GM10847 (cell line): ENCODE measurements around the gene ZBTB47.

Experiments
- POLR2A ChIP-seq: IDR thresholded peaks from 2 replicates; pipeline ENCODE4 v1.6.1; 2011; ENCODE audit not compliant: insufficient read length; ENCODE audit errors: extremely low read depth

Gene ZBTB47

DNA sequence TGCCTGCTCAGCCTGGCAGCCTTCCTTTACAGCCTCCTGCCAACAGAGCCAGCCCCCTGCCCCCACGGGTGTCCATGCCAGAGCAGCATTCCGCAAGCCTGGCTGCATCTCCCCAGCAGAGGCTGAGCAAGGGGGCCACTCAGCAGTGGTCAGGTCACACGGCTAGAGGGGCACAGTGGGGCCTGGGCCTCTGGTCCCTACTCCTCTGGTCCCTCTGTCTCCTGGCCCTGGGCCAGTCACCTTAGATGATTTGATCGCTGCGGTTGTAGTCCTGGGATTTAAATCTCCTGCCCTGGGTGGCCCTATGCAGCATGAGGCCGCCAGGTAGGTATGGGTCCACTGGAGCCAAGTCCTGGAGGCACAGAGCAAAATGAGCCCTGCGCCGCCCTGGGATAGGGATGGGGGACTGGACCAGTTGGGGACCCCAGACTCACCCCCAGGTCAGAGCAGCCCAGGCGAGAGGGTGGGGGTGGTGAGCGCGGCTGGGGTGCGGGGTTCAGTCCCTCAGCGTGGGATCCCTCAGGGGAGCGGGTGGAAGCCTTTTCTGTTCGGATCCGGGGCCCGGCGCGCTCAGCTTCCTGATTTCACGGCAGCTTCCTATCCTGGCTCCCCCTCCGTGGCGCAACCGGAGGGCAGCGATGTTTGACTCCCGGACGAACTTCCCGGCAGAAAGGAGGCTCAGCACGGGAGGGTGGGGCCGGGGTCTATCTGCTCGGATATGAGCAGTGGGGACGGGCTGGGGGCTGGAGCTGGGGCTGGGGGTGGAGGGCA is at the start of gene ZBTB47:
Gene ZBTB47, plus strand, starts transcription at position 138 of the 771 bp plus-strand sequence. CDS start 4,659 bp downstream, outside the sequence.
- no peak for TF ChIP-seq POLR2A

DNA sequence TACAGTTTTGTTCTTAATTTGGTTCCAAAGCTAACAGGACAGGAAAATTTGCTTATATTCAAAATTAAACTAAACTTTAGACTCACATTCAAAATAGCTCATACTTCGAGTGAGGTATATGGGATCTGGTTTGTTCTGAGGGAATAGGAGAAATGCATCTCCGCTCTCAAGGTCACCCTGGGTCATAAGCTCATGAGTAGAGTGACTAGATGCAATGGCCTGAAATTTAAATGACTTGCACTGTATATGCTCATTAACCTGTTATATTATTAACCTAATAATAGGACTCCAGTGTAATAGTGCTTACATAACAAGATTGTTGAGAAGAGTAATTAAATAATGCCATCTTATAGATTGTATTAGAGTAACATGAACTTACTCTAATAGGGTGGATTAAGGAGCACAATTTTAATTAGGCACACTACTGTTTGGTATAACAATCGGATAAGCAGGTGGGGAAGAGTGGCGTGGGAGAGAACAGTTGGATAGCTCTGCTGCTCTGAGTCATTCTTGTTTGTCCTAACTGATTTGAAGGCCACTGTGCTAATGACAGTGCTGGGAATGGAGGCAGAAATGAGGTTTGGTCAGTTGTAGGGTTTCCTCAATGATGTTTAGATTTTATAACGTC is 47.8 kb upstream of the ZBTB47 start:
- no peak for TF ChIP-seq POLR2A

DNA sequence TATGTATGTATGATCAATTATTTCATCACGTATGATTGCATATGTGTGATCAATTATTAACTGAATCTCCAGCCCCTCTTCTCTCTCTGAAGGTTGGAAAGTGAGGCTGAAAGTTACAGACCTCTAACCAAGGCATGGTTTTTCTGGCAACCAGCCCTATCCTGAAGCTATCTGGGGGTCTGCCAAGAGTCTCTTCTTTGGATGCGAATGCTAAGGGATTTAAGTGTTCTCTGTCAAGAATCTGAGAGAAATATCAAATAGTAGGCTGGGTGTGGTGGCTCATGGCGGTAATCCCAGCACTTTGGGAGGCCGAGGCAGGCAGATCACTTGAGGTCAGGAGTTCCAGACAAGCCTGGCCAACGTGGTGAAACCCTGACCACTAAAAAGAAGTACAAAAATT is 44.9 kb upstream of the ZBTB47 start:
- no peak for TF ChIP-seq POLR2A

DNA sequence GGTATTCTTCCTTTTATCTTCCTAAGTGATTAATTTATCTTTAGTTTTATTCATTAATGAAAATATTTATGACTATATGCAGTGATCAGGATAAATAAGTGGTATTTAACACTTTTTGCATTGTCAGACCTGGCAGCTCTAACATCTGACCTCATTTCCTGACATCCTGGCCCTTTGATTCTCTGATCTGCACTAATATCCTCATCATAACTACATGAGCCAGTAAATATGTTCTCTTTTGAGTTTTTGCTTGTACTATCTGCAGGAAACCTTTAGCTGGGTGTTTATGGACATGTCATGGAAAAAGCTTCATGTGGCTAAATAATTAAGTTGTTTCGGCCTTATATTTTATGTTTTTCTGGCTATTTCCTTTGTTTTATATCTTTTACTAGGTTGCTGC is 42.5 kb upstream of the ZBTB47 start:
- no peak for TF ChIP-seq POLR2A

DNA sequence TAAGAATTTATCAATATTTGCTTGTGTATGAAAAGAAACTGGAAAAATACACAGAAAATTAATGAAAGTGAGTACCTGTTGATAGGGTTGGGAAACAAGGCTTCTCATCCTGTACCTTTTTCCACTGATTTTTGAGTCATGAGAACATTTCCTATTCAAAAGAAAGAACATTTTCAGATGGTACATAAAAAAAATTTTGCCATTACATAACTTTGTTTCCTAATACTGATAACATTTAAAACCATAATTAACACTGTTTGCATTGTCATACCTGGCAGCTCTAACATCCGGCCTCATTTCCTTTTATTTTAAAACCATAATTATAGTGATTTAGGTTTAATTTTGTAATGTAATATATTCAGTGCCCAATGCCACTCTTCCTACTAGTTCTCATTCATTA is 41.3 kb upstream of the ZBTB47 start:
- TF ChIP-seq POLR2A: no peak

DNA sequence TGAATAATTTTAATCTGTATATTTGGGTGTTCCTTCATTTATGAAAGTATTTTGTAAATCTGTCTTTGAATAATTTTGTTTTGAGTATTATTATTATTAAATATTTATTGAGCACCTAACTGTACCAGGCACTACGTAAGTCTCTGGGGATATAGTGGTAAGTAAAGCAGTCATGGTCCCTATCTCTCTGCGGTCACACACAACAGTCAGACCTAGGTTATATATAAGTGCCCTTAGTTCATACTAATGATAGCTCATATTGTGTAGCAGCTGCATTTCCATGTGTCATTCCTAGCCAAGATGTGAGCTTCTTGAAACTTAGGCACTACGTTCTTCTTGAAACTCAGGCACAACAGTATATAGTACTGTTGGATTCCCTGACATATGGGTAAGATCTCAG is 40.6 kb upstream of the ZBTB47 start:
- TF ChIP-seq POLR2A: no peak

DNA sequence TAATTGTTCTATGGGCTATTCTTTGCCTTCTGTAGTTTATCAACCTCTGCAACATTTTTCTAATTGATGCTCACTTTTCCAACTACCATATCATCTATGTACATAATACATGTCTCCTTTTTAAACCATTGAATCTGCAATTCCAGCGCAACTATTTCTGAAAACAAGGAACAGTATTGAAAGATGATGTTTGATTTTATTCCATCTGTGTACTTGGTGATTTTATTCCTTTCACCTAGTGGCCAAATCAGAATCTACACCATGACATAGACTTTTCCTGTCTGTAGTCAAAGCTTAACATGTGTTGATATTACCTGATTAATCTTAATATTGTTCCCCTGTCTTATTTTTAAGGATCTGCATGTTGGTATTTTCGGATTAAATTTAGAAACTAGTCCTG is 40.0 kb upstream of the ZBTB47 start:
- no peak for TF ChIP-seq POLR2A

DNA sequence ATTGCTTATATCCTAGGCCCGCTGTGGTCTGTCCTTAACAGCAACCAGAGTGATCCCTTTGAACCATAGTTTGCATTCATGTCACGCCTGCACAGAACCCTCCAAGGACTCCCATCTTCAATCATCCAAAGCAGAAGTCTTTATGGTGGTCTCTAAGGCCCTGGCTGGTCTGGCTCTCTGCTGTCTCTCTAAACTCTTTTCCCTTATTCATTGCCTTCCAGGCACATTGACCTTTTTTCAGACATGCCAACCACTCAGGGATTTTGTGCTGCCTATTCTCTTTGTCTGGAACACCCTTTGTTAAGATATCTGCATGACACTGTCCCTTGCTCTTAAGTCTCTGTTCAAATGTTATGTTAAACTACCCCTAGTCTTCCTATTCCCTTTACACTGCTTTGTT is 21.9 kb upstream of the ZBTB47 start:
- TF ChIP-seq POLR2A: no peak

DNA sequence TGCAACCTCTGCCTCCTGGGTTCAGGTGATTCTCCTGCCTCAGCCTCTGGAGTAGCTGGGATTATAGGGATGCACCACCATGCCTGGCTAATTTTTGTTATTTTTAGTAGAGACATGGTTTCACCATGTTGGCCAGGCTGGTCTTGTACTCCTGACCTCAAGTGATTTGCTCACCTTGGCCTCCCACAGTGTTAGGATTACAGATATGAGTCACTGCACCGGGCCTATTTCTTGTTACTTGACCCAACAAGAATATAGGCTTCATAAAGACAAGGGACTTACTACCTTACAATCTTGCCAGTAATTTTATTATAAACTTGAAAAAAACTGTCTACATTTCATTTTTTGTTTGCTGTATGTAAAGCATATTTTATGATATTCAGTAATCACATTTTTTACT is 21.4 kb upstream of the ZBTB47 start:
- TF ChIP-seq POLR2A: no peak

DNA sequence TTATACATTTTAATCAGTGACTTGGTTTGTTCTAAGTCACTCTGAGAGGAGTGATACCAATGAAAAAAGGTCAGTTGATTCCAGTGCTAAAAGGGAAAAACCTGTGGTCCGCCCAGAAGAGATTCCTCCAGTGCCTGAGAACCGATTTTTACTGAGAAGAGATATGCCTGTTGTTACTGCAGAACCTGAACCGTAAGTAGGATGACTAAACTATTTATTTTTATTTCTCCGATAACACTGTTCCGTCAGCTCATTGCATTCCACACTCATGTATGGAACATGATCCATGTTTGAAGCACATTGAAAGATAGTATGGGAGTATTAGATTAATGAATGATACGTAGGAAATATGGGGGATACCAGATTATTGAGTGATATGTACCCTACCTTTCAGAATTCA is 20.0 kb upstream of the ZBTB47 start:
- no peak for TF ChIP-seq POLR2A

DNA sequence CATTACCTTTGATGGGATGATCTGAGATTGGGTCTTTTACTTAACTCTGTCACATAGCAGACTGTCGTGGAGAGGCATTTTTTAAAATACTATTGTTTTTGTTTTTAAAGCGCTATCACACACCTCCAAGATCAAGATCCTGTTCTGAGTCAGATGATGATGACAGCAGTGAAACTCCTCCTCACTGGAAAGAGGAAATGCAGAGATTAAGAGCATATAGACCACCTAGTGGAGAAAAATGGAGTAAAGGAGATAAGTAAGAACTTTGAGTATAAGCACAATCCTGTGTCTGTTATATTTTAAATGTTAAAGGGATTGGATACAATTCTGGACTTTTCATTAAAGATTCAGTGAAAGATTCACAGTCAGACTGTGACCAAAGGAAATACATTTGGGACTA is 18.4 kb upstream of the ZBTB47 start:
- no peak for TF ChIP-seq POLR2A

DNA sequence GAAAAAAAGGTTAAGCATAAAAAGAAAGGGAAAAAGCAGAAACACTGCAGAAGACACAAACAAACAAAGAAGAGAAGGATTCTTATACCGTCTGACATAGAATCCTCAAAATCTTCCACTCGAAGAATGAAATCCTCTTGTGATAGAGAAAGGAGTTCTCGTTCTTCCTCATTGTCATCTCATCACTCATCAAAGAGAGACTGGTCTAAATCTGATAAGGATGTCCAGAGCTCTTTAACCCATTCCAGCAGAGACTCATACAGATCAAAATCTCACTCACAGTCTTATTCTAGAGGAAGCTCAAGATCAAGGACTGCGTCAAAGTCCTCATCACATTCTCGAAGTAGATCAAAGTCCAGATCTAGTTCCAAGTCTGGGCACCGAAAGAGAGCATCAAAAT is 16.5 kb upstream of the ZBTB47 start:
- no peak for TF ChIP-seq POLR2A

DNA sequence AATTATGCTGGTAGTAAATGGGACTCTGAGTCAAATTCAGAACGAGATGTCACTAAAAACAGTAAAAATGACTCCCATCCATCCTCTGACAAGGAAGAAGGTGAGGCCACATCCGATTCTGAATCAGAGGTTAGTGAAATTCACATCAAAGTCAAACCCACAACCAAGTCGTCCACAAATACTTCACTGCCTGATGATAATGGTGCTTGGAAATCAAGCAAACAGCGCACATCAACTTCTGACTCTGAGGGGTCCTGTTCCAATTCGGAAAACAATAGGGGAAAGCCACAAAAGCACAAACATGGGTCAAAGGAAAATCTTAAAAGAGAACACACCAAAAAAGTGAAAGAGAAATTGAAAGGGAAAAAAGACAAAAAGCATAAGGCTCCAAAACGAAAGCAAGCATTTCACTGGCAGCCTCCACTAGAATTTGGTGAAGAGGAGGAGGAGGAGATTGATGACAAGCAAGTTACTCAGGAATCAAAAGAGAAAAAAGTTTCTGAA is 15.1 kb upstream of the ZBTB47 start:
- no peak for TF ChIP-seq POLR2A

DNA sequence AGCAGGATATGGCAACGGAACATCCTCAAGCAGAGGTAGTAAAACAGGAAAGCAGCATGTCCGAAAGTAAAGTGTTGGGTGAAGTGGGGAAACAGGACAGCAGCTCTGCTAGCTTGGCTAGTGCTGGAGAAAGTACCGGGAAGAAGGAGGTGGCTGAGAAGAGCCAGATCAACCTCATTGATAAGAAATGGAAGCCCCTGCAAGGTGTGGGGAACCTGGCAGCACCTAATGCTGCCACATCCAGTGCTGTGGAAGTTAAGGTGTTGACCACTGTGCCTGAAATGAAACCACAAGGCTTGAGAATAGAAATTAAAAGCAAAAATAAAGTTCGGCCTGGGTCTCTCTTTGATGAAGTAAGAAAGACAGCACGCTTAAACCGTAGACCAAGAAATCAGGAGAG is 14.3 kb upstream of the ZBTB47 start:
- TF ChIP-seq POLR2A: no peak

DNA sequence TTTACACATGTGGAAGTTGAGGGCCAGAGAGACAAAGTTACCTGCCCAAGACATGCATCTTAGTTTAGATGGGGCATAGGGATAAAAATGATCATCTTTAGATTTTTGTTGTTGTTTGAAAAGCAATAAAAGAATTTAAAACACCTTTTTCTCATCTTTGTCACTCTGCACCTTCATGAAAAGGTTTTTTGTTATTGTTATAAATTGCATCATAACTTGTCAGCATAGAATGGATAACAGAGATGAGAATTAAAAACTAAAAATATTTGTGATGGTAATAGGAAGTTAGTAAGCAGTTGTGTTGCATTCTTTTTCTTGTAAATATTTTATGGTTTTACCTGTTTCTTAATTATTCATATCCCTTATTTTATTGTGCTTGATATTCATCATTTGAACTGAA is 13.4 kb upstream of the ZBTB47 start:
- TF ChIP-seq POLR2A: no peak

DNA sequence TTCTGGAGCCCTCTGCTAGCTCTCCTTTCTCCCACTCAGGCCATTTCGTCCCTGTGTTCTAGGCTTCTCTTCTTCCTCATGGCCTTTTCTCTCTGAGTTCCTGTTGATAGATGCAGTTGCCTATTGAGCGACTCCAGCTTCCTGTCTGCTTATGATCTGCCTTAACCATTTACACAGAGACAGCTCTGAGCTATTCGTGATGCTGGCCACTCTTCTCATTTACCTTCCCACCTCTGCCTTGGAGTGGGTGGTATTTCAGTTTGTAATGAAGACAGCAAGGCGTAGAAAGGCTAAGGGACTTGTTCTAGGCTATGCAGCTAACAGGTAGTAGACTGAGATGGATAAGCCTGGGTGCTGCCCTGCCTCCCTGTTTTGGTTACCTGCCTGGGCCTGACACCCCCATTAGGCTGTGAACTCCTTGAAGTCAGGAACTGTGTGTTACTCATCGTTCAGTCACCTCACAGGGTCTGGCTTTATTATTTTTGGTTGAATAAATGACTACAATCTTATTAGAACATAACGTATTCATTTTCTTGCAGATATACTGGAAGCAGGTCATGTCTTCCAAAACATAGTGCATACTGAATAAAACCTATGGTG is 12.6 kb upstream of the ZBTB47 start:
- TF ChIP-seq POLR2A: no peak
